Mesothelial cell of epicardium (in vitro differentiated cells): ENCODE measurements around the gene TBX15. TPM values are rescaled to one million over a fixed set of nuclear protein-coding genes. Genes with fewer than 3 reads are reported as not detected.

Experiments
- DNase-seq, 2 experiments: peaks; one replicate each; pipeline ENCODE4 v3.0.0; 2021; ENCODE audit warnings: low spot score in 2 of 2; ENCODE audit not compliant: unreplicated experiment in 2 of 2
- H3K27ac Mint-ChIP-seq: 2 replicates; pipeline ENCODE4 v1.8.0; 2021; ENCODE audit warnings: mixed read lengths
- H3K27me3 Mint-ChIP-seq: 2 replicates; pipeline ENCODE4 v1.8.0; 2021; ENCODE audit warnings: low read depth, mixed read lengths
- H3K36me3 Mint-ChIP-seq: 2 replicates; pipeline ENCODE4 v1.8.0; 2021; ENCODE audit warnings: mixed read lengths
- H3K4me1 Mint-ChIP-seq: 2 replicates; pipeline ENCODE4 v1.8.0; 2021; ENCODE audit warnings: mixed read lengths
- H3K4me3 Mint-ChIP-seq: 2 replicates; pipeline ENCODE4 v1.8.0; 2021; ENCODE audit warnings: mild to moderate bottlenecking, moderate library complexity, mixed read lengths
- H3K9me3 Mint-ChIP-seq: 2 replicates; pipeline ENCODE4 v1.8.0; 2021; ENCODE audit warnings: mixed read lengths
- CTCF ChIP-seq: fragments of 200-600 bp; sonication (generic); IDR thresholded peaks from one replicate; pipeline ENCODE4 v1.5.0; 2021; ENCODE audit warnings: antibody characterized with exemption; ENCODE audit not compliant: unreplicated experiment
- total RNA-seq: library from RNA; stranded (reverse); gene quantifications from 3 replicates; pipeline ENCODE4 v1.2.1, GENCODE V29; 2021

The TBX15 gene
- total RNA-seq, 1 donor from 2014 or later = not detected

- Mint-ChIP-seq H3K4me1 (no peaks in the 10 kb centered on the region), H3K9me3 (no peaks in the 10 kb centered on the region), H3K36me3 (no peaks in the 10 kb centered on the region), H3K27me3 (peaks cover 25% of the 10 kb centered on the region), H3K4me3 (no peak overlapping the region), H3K27ac (no peak overlapping the region)
- TF ChIP-seq CTCF = no peak
- DNase-seq = no peak
Observed at GRCh38 chr1:118842452-118843201, 145.5 kb downstream of the TBX15 start.

- Mint-ChIP-seq H3K4me1 (no peaks in the 10 kb centered on the region), H3K27me3 (peaks cover 25% of the 10 kb centered on the region), H3K4me3 (no peak overlapping the region), H3K36me3 (no peaks in the 10 kb centered on the region), H3K27ac (no peak overlapping the region), H3K9me3 (no peaks in the 10 kb centered on the region)
- no peak for TF ChIP-seq CTCF
- DNase-seq = no peak
Observed at GRCh38 chr1:118841521-118841920, 146.6 kb downstream of the TBX15 start.

Other genes starting within 250 kb of the TBX15 start
- gene WARS2, start 152.3 kb upstream of the TBX15 start, total RNA-seq = 15.3 to 19.1 TPM (median 18.7 TPM) in 3 replicates